ENCODE measurements around the gene DCBLD2.
"Not testable (repeated sequence)": the region's sequence is repeated elsewhere in the genome, so short reads cannot be mapped to it uniquely, and the experiment has no call there.

Gene DCBLD2

DNA sequence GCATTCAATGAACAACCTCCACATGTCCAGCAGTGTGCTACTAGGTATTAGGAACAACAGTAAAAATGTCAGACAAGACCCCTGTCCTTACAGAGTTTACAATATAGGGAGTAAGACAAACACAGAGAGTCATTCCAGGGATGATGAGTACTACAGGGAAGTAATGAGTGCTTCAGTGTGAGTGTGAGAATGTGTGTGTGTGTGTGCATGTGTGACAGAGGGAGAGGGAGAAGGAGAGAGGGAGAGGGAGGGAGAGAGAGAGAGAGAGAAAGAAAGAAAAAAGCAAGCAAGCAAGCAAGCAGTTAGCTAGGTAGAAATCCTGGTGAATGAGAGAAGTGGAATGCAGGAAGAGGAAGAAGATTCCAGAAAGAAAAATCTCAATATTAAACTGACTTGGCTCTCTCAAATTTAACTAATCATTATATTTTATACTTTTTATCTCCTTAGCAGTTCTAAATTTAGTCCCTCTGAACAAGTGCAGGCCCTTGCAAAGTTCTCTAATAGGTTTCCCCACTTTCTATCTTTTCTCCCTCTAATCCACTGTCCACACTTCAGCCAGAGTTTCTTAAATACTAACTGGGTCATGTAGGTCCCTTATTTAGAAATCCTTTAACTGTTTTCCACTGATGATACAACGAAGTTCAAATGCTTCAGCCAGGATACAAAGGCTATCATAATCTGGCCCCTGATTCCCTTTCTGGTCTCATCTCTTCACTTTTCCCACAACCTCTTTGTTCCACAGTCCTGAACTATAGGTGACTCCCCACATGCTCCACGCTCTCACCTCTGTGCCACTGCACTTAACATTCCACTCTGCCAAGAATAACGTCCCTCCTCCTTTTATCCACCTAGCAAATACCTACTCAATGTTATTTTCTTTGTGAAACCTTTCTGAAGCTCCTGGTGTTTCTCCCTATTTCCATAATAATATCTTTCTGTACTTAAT lies 10.3 kb downstream of the DCBLD2 start:
- DNase-seq (ENCODE audit: low read depth in 2 of 2, low spot score in 1 of 2), result no peak

- DNase-seq (ENCODE audit: low read depth in 2 of 2, low spot score in 1 of 2), result no peak
These were observed 11.2 kb downstream of the DCBLD2 start for GRCh38 chr3:98890181-98890835.

GRCh38 chr3:98887684-98888083 lies 13.8 kb downstream of the DCBLD2 start:
- no peak for DNase-seq (ENCODE audit: low read depth in 2 of 2, low spot score in 1 of 2)

DNA sequence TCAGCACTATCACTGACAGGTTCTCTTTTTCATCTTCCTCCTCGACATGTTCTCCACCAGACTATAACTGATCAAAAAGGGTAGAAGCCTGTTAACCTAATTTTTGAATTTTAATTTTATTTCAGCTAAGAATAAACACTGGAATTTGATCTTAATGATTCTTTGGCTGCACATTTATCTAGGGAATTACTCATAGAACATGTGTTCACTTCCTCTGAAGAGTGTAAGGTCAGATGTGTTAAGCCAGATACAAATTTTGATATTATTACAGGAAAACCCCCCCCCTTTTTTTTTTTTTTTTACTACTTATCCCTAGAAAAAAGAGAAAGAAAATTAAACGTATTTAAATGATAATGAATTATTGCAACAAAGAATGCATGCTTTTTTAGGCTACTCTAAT lies 15.0 kb downstream of the DCBLD2 start:
- DNase-seq (ENCODE audit: low read depth in 2 of 2, low spot score in 1 of 2), result no peak

DNA sequence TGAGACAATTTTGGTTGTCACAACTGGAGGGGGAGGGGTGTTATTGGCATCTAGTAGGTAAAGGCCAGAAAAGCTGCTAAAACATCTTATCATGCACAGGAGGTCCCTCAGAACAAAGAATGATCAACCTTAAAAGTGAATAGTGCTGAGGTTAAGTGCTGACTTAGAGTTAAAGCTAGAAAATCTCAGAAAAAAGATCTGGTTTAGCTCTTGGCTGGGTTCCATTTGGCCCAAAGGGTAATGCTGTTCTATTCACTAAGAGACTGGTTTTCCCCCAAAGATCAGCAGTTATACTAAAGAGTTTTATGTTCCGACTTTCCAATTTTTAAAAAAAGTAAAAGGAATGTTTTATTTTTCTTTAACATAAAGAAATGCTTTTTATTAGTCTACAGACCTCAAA lies 15.6 kb downstream of the DCBLD2 start:
- DNase-seq (ENCODE audit: low read depth in 2 of 2, low spot score in 1 of 2), result no peak

GRCh38 chr3:98884675-98885371 lies 16.7 kb downstream of the DCBLD2 start:
- no peak for DNase-seq (ENCODE audit: low read depth in 2 of 2, low spot score in 1 of 2)

DNA sequence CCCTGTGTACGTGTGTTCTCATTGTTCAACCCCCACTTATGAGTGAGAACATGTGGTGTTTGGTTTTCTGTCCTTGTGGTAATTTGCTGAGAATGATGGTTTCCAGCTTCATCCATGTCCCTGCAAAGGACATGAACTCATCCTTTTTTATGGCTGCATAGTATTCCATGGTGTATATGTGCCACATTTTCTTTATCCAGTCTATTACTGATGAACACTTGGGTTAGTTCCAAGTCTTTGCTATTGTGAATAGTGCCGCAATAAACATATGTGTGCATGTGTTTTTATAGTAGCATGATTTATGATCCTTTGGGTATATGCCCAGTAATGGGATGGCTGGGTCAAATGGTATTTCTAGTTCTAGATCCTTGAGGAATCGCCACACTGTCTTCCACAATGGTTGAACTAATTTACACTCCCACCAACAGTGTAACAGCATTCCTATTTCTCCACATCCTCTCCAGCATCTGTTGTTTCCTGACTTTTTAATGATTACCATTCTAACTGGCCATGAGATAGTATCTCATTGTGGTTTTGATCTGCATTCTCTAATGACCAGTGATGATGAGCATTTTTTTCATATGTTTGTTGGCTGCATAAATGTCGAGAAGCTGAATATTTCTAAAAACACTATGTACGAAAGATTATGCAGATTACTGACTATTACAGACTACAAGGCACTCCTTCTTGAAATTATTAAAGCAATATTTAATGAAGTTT lies 18.7 kb downstream of the DCBLD2 start:
- DNase-seq (ENCODE audit: low read depth in 2 of 2, low spot score in 1 of 2), result not testable (repeated sequence)

DNA sequence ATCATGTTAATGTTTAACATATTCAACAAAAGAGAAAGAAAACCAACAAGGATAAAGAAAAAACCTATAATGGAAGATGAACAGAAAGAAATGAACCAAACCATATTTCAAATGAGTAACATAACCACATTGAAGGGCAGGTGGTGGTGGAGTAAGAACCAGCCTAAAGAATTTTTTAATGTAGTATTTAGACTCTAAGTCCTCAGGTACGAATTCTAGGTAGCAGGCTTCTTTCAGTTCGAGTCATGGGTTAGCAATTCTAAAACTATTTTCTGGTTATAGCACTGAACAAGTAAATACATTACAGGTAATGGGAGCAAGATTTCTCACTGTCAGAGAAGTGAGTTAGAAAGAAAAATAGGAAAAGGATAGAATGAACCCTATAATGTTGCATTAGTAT lies 24.4 kb downstream of the DCBLD2 start:
- no peak for DNase-seq (ENCODE audit: low read depth in 2 of 2, low spot score in 1 of 2)

DNA sequence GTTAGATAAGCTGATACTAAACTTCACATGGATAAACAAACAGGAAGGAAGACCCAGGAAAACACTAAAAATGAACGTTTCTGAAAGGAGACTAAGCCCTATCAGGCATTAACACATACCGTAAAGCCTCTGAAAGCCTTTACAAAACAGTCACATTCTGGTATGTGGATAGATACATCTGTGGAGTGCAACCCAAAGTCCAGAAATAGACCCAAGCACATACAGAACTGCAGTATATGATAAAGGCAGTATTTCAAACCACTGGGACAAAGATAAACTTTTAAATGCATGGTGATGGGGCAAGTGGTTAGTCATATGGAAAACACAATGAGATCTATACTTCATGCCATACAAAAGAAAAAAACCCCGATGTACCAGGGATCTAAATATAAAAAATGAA lies 26.0 kb downstream of the DCBLD2 start:
- no peak for DNase-seq (ENCODE audit: low read depth in 2 of 2, low spot score in 1 of 2)

DNA sequence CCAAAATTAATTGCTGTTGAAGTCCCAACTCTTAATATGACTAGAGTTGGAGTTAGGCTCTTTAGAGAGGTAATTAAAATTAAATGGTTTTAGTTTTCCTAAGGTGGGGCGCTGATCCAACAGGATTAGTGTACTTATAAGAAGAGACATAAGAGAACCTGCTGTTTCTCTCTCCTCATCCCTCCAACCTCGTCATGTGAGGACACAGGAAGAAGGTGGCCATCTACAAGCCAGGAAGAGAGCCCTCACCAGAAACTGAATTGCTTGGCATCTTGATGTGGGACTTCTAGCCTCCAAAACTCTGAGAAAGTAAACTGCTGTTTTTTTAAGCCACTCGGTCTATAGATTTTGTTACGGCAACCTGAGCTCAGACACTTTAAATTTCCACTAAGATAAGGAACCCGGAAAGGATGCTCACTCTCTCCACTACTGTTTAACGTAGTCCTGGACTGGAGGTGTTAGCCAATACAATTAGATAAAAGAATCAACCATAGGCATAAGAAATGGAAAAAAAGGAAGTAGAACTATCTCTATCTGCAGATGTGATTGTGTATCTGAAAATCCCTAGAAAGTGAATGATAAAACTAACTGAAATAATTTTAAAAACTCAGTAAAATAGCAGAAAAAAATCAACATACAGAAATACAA lies 26.8 kb downstream of the DCBLD2 start:
- DNase-seq (ENCODE audit: low read depth in 2 of 2, low spot score in 1 of 2), result no peak

DNA sequence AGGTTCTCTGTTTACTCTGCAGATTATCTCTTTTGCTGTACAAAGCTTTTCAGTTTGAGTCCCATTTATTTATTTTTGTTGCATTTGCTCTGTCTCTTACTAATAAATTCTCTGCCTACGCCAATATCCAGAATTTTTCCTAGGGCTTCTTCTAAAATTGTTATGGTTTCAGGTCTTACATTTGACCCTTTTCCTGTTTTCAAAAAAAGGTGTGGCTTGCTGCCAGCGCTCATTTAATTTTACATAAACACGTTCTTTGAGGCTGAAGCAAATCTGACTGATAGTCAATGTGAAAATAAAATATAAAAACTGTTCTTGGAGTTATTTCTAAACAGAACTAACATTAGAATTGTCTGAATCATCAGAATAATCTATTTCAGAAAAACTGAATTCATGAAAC lies 32.1 kb downstream of the DCBLD2 start:
- DNase-seq (ENCODE audit: low read depth in 2 of 2, low spot score in 1 of 2), result no peak

GRCh38 chr3:98857971-98858370 lies 43.5 kb downstream of the DCBLD2 start:
- not testable (repeated sequence) for DNase-seq (ENCODE audit: low read depth in 2 of 2, low spot score in 1 of 2)

GRCh38 chr3:98857258-98857657 lies 44.2 kb downstream of the DCBLD2 start:
- not testable (repeated sequence) for DNase-seq (ENCODE audit: low read depth in 2 of 2, low spot score in 1 of 2)

DNA sequence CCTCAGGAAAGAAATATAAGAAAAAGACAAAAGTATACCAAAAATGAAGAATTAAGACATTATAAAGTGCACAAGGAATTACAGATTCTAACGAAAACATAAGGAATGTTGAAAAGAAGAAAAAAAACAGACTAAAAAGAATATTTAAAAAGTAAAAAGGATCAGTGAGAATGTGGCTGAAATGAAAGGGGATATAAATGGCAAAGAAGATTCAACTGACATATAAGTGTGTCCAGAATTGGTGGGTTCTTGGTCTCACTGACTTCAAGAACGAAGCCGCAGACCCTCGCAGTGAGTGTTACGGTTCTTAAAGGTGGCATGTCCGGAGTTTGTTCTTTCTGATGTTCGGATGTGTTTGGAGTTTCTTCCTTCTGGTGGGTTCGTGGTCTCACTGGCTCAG lies 44.8 kb downstream of the DCBLD2 start:
- no peak for DNase-seq (ENCODE audit: low read depth in 2 of 2, low spot score in 1 of 2)

- DNase-seq (ENCODE audit: low read depth in 2 of 2, low spot score in 1 of 2), result no peak
These were observed 45.6 kb downstream of the DCBLD2 start for GRCh38 chr3:98855806-98856400.

DNA sequence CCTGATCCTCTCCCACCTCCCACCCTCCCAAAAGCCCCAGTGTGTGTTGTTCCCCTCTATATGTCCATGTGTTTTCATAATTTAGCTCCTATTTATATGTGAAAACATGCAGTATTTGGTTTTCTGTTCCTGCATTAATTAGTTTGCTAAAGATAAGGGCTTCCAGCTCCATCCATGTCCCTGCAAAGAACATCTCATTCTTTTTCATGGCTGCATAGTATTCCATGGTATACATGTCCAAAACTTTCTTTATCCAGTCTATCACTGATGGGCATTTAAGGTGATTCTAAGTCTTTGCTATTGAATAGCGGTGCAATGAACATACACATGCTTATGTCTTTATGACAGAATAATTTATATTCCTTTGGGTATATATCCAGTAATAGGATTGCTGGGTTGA lies 53.4 kb downstream of the DCBLD2 start:
- no peak for DNase-seq (ENCODE audit: low read depth in 2 of 2, low spot score in 1 of 2)

DNA sequence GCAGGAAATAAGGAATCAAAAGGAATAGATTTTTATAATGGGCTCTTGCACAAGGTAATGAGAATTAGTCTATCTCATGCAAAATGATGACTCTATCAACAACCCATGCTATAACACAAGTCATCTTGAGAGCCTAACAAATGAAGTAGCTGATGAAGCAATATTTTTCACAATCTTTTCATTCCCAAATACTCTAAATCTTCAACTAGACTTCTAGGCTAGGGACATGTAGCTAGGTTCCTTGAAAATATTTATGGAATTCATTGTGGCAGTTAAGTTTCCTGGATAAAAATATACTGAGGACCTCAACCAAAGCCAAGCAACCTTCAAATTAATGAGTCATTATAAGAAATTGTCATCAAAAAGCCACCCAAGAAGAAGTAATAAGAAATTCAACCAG lies 55.4 kb downstream of the DCBLD2 start:
- no peak for DNase-seq (ENCODE audit: low read depth in 2 of 2, low spot score in 1 of 2)

- no peak for DNase-seq (ENCODE audit: low read depth in 2 of 2, low spot score in 1 of 2)
These were observed 58.1 kb downstream of the DCBLD2 start for GRCh38 chr3:98843266-98843959.

DNA sequence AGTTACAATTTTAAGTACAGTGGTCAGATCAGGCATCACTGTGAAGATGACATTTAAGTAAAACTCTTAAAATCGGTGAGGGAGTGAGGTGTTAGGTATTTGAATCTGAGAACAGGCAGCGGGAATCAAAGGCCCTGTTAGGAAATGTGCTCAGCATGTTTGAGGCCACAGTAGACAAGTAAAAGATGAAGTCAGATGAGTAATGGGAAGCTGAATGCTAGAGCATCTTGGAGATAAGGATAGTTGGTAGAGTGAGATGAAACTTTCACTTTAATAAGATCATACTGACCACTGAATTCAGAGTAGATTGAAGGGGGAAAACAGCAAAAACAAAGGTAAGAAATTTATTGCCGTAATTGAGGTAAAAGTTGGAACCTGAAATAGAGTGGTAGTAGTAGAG lies 61.6 kb downstream of the DCBLD2 start:
- DNase-seq (ENCODE audit: low read depth in 2 of 2, low spot score in 1 of 2), result no peak

GRCh38 chr3:98831060-98831459 lies 70.4 kb downstream of the DCBLD2 start:
- DNase-seq (ENCODE audit: low read depth in 2 of 2, low spot score in 1 of 2), result not testable (repeated sequence)

Data from stimulated activated CD8-positive, alpha-beta memory T cell treated with anti-CD3 and anti-CD28 coated beads, Interleukin-4, amount 100 ng/mL, for 1 hour (primary cell).